OCI-LY7 (cell line): Measurements from ENCODE around the gene SERTAD2.

Experiments
- EZH2phosphoT487 ChIP-seq: fragments of 200-600 bp; sonication (generic); IDR thresholded peaks from 2 replicates; pipeline ENCODE4 v1.6.1; 2018; ENCODE audit warnings: low read depth, borderline replicate concordance, mild to moderate bottlenecking, mixed run types, antibody characterized with exemption, low read length, moderate library complexity, mixed read lengths
- TF ChIP-seq, protein P1 (sequence below): fragments of 200-600 bp; sonication (generic); conservative IDR thresholded peaks from 2 replicates; pipeline ENCODE4 v1.5.1; 2014; ENCODE audit warnings: mild to moderate bottlenecking, antibody characterized with exemption, low read length, moderate library complexity, mixed read lengths

DNA sequence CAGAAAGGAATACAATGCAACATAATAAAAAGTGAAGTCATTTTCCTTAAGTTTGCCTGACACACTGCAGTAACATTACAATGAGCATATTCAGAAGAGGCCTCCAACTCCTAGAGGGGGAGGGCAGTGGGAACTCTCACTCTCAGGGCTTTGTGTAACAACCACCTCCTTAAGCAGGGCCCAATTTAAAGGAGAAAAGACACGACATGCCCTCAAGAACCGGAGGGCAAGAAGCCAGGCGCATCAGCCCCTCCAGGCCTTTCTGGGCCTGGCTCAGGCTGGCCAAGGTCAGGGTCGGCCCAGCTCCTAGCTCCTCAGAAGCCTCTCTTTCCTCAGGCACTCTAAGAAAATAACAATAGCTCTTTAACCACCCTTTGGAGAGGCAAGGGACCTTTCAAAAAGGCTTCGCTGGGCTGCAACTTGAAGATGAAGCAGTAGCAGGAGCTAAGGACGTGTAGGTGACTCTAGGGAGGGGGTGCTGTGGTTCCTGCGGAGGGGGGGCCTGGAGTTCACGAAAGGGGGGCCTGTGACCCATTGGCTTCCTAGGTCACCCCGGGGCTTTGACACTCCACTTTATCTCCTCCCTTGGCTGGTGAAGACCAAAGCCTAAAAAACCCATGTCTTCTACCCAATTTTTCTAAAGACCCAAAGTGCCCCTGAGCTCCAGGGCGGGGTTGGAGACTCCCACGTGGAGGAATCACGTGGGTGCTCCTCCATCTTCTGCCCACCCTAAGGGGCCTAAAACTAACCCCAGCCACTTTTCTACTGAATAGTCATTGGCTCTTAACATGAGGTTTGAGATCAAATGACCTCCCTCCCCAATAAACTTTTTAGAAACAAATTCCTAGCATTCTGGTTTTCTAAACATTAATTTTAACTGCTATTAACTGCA, 13.3 kb downstream of the SERTAD2 start:
- TF ChIP-seq, protein P1, sequence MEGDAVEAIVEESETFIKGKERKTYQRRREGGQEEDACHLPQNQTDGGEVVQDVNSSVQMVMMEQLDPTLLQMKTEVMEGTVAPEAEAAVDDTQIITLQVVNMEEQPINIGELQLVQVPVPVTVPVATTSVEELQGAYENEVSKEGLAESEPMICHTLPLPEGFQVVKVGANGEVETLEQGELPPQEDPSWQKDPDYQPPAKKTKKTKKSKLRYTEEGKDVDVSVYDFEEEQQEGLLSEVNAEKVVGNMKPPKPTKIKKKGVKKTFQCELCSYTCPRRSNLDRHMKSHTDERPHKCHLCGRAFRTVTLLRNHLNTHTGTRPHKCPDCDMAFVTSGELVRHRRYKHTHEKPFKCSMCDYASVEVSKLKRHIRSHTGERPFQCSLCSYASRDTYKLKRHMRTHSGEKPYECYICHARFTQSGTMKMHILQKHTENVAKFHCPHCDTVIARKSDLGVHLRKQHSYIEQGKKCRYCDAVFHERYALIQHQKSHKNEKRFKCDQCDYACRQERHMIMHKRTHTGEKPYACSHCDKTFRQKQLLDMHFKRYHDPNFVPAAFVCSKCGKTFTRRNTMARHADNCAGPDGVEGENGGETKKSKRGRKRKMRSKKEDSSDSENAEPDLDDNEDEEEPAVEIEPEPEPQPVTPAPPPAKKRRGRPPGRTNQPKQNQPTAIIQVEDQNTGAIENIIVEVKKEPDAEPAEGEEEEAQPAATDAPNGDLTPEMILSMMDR, result no peak
- TF ChIP-seq EZH2phosphoT487, result no peak
